Keratinocyte (primary cell): ENCODE results near the gene CFAP45. TPM values are rescaled to one million over a fixed set of nuclear protein-coding genes. Genes with fewer than 3 reads are reported as not detected.

Experiments
- DNase-seq: peaks from one replicate; pipeline ENCODE4 v3.0.0-alpha.2; 2011; ENCODE audit warnings: low read depth, missing footprints, low spot score
- FAIRE-seq: peaks from 2 replicates; lab custom pipeline; 2011; peaks lifted over from hg19 to GRCh38; lab: Jason Lieb, UNC
- H2AFZ ChIP-seq: 2 replicates; pipeline ENCODE4 v1.6.0; 2012; ENCODE audit warnings: low read length, control low read depth, inconsistent platforms; ENCODE audit not compliant: control insufficient read depth
- H3K27ac ChIP-seq: 2 replicates; pipeline ENCODE4 v1.5.1; 2011; ENCODE audit warnings: low read length; ENCODE audit not compliant: control insufficient read depth, insufficient read depth
- H3K27me3 ChIP-seq: 3 replicates; pipeline ENCODE4 v1.6.0; 2011; ENCODE audit warnings: low read length; ENCODE audit not compliant: control insufficient read depth, insufficient read depth; ENCODE audit errors: extremely low read depth
- H3K36me3 ChIP-seq, 2 experiments: 2 replicates in 1 of 2; 3 replicates in 1 of 2; pipeline ENCODE4 v1.5.1; 2011; ENCODE audit warnings: low read length in 2 of 2, mild to moderate bottlenecking in 1 of 2; ENCODE audit not compliant: control insufficient read depth in 2 of 2, insufficient read depth in 2 of 2; ENCODE audit errors: extremely low read depth in 1 of 2
- H3K4me1 ChIP-seq: 3 replicates; pipeline ENCODE4 v1.5.1; 2011; ENCODE audit warnings: low read length; ENCODE audit not compliant: control insufficient read depth, insufficient read depth; ENCODE audit errors: extremely low read depth
- H3K4me2 ChIP-seq: 3 replicates; pipeline ENCODE4 v1.6.0; 2011; ENCODE audit warnings: low read depth, low read length; ENCODE audit not compliant: control insufficient read depth, insufficient read depth; ENCODE audit errors: extremely low read depth
- H3K4me3 ChIP-seq, 3 experiments: fragments of 200-600 bp in 1 of 3; sonication (generic) in 1 of 3; 2 replicates in 2 of 3; 3 replicates in 1 of 3; pipeline ENCODE4 v1.5.1; 2011 to 2016; ENCODE audit warnings: low read length in 3 of 3, mild to moderate bottlenecking in 3 of 3, control low read depth in 2 of 3, inconsistent platforms in 1 of 3, low read depth in 1 of 3, mixed read lengths in 1 of 3, mixed run types in 1 of 3, moderate library complexity in 1 of 3; ENCODE audit not compliant: control insufficient read depth in 2 of 3, insufficient read depth in 2 of 3; ENCODE audit errors: extremely low read depth in 1 of 3
- H3K79me2 ChIP-seq: 2 replicates; pipeline ENCODE4 v1.6.0; 2012; ENCODE audit warnings: low read length; ENCODE audit not compliant: control insufficient read depth, insufficient read depth
- H3K9ac ChIP-seq: 3 replicates; pipeline ENCODE4 v1.6.0; 2011; ENCODE audit warnings: low read length; ENCODE audit not compliant: control insufficient read depth, insufficient read depth; ENCODE audit errors: extremely low read depth
- H3K9me1 ChIP-seq: 3 replicates; pipeline ENCODE4 v1.6.0; 2011; ENCODE audit warnings: low read length; ENCODE audit not compliant: control insufficient read depth, insufficient read depth; ENCODE audit errors: extremely low read depth
- H3K9me3 ChIP-seq: 2 replicates; pipeline ENCODE4 v1.5.1; 2012; ENCODE audit warnings: low read depth, low read length; ENCODE audit not compliant: control insufficient read depth
- H4K20me1 ChIP-seq: 3 replicates; pipeline ENCODE4 v1.6.0; 2011; ENCODE audit warnings: low read length; ENCODE audit not compliant: control insufficient read depth, insufficient read depth; ENCODE audit errors: extremely low read depth
- CTCF ChIP-seq, 3 experiments: IDR thresholded peaks in 1 of 3; conservative IDR thresholded peaks in 1 of 3; optimal IDR thresholded peaks in 1 of 3; 2 replicates in 2 of 3; 3 replicates in 1 of 3; pipeline versions ENCODE3 to v1.5.1; 2011; ENCODE audit warnings: low read length in 3 of 3, mild to moderate bottlenecking in 3 of 3, moderate library complexity in 2 of 3, control low read depth in 1 of 3, inconsistent platforms in 1 of 3; ENCODE audit not compliant: insufficient read depth in 2 of 3; ENCODE audit errors: extremely low read depth in 1 of 3
- EZH2 ChIP-seq: IDR thresholded peaks from one replicate; pipeline ENCODE4 v1.6.1; 2012; ENCODE audit warnings: inconsistent platforms, mild to moderate bottlenecking, low read length, moderate library complexity
- dilution Hi-C: fragments of 300-500 bp; cut with MboI; formaldehyde crosslinking; loops from one replicate; pipeline ENCODE4 v1.7.0; 2020; ENCODE audit warnings: low sequenced_read_pairs; ENCODE audit not compliant: extremely low pct_ligation_motif_present
- polyA plus RNA-seq, 5 experiments: library from polyadenylated mRNA; depleted of rRNA in 3 of 5; stranded (reverse) in 3 of 5; stranded (forward) in 1 of 5; unstranded in 1 of 5; fragments of >200 nt; gene quantifications; 1 replicate in 1 of 5; 2 replicates in 3 of 5; 3 replicates in 1 of 5; pipeline versions ENCODE4 v1.2.1 to v1.2.3, GENCODE V29; 2011 to 2012; ENCODE audit warnings: missing spikeins in 2 of 5, low read depth in 1 of 5, low replicate concordance in 1 of 5

Gene CFAP45
- polyA plus RNA-seq, 1 donor (not counting 4 experiments of a cell fraction or from before 2014, with no cell fraction given): 2.3 TPM

- Histone ChIP-seq H3K27me3 (peaks cover 13% of the 10 kb centered on the region), H4K20me1 (no peaks in the 10 kb centered on the region), H2AFZ (no peak overlapping the region), H3K9ac (no peak overlapping the region), H3K4me1 (peaks cover 16% of the 10 kb centered on the region), H3K36me3 (no peaks in the 10 kb centered on the region), H3K79me2 (no peaks in the 10 kb centered on the region), H3K4me3 (no peak overlapping the region), H3K9me3 (no peaks in the 10 kb centered on the region), H3K27ac (no peak overlapping the region), H3K4me2 (no peak overlapping the region), H3K9me1 (no peaks in the 10 kb centered on the region)
- TF ChIP-seq EZH2 (no peak), CTCF (optimal IDR thresholded peaks at IDR 0.05 in 1 of 3, IDR thresholded peaks at IDR 0.05 in 1 of 3, conservative IDR thresholded peaks at IDR 0.05 in 1 of 3; ENCODE audit: extremely low read depth in 1 of 3, insufficient read depth in 2 of 3, low read length in 3 of 3) (no peak)
- FAIRE-seq: no peak
- dilution Hi-C loops: no loop called here
- no peak for DNase-seq
Measured at GRCh38 chr1:159827549-159827948, 72.4 kb downstream of the CFAP45 start.

- Histone ChIP-seq H3K79me2 (no peaks in the 10 kb centered on the region), H3K4me3 (no peak overlapping the region), H3K27me3 (peaks cover 17% of the 10 kb centered on the region), H4K20me1 (no peaks in the 10 kb centered on the region), H3K9ac (no peak overlapping the region), H3K4me2 (no peak overlapping the region), H3K9me1 (no peaks in the 10 kb centered on the region), H3K36me3 (no peaks in the 10 kb centered on the region), H3K9me3 (no peaks in the 10 kb centered on the region), H3K27ac (no peak overlapping the region), H2AFZ (no peak overlapping the region), H3K4me1 (peaks cover 16% of the 10 kb centered on the region)
- TF ChIP-seq CTCF (optimal IDR thresholded peaks at IDR 0.05 in 1 of 3, IDR thresholded peaks at IDR 0.05 in 1 of 3, conservative IDR thresholded peaks at IDR 0.05 in 1 of 3; ENCODE audit: extremely low read depth in 1 of 3, insufficient read depth in 2 of 3, low read length in 3 of 3): no peak
- TF ChIP-seq EZH2: no peak
- FAIRE-seq (no peak), DNase-seq (no peak)
- dilution Hi-C loops: no loop called here
Measured at GRCh38 chr1:159827102-159827490, 72.9 kb downstream of the CFAP45 start.
